ENCODE data around the gene ZNF91. TPM values are rescaled to one million over a fixed set of nuclear protein-coding genes. Genes with fewer than 3 reads are reported as not detected.
"Not testable (repeated sequence)": the region's sequence is repeated elsewhere in the genome, so short reads cannot be mapped to it uniquely, and the experiment has no call there.

The ZNF91 gene
- total and polyA plus RNA-seq, 4 donors: 2.9 to 25.9 (median 14.2) TPM

GRCh38 chr19:23345838-23346237 lies 49.4 kb downstream of the ZNF91 start (continued):
- no peak for TF ChIP-seq REST (IDR thresholded peaks at IDR 0.05)

GRCh38 chr19:23343434-23344010 lies 51.7 kb downstream of the ZNF91 start:
- H3K4me3 ChIP-seq (ENCODE audit: low read depth in 1 of 3, low read length in 3 of 3): peak overlapping the region in 2 of 3 donors; percentile 43 to 54
- 96% methylated on average over 5 of the region's 5 CpGs for WGBS
- H3K36me3 ChIP-seq (ENCODE audit: control insufficient read depth in 4 of 4, insufficient read depth in 3 of 4, low read depth in 1 of 4, low read length in 3 of 4): peaks cover 3 to 49% (median 30%) of the 10 kb centered on the region in 4 donors
- DNase-seq (ENCODE audit: low spot score): no peak
- H3K9ac ChIP-seq (ENCODE audit: low read depth in 1 of 2, low read length in 2 of 2): no peak overlapping the region
- no peak for TF ChIP-seq YY1 (IDR thresholded peaks at IDR 0.05)
- no peak for TF ChIP-seq EGR1 (IDR thresholded peaks at IDR 0.05; ENCODE audit: low read depth in 2 of 2)
- TF ChIP-seq NR2F2 (IDR thresholded peaks at IDR 0.05): no peak
- H3K27ac ChIP-seq (ENCODE audit: low read depth in 1 of 2, low read length in 2 of 2): no peak overlapping the region
- H3K4me1 ChIP-seq (ENCODE audit: control insufficient read depth in 4 of 4, insufficient read depth in 4 of 4, low read length in 3 of 4): no peaks in the 10 kb centered on the region
- H3K9me3 ChIP-seq (ENCODE audit: control insufficient read depth in 4 of 4, low read length in 3 of 4): peaks cover 36 to 85% (median 49%) of the 10 kb centered on the region in 4 donors
- no peaks in the 10 kb centered on the region for H3K27me3 ChIP-seq (ENCODE audit: control insufficient read depth in 4 of 4, insufficient read depth in 4 of 4, low read length in 3 of 4)

- H3K27ac ChIP-seq (ENCODE audit: low read depth in 1 of 2, low read length in 2 of 2): no peak overlapping the region
- H3K9me3 ChIP-seq (ENCODE audit: control insufficient read depth in 4 of 4, low read length in 3 of 4): peaks cover 11 to 46% (median 26%) of the 10 kb centered on the region in 4 donors
- no peak for TF ChIP-seq JUND (IDR thresholded peaks at IDR 0.05)
- no peaks in the 10 kb centered on the region for H3K27me3 ChIP-seq (ENCODE audit: control insufficient read depth in 4 of 4, insufficient read depth in 4 of 4, low read length in 3 of 4)
- peak overlapping the region in 2 of 3 donors; percentile 14 to 16 for H3K4me3 ChIP-seq (ENCODE audit: low read depth in 1 of 3, low read length in 3 of 3)
- H3K36me3 ChIP-seq (ENCODE audit: control insufficient read depth in 4 of 4, insufficient read depth in 3 of 4, low read depth in 1 of 4, low read length in 3 of 4): peaks cover 0 to 14% (median 8%) of the 10 kb centered on the region in 4 donors
- DNase-seq (ENCODE audit: low spot score): no peak
- no peak overlapping the region for H3K9ac ChIP-seq (ENCODE audit: low read depth in 1 of 2, low read length in 2 of 2)
- H3K4me1 ChIP-seq (ENCODE audit: control insufficient read depth in 4 of 4, insufficient read depth in 4 of 4, low read length in 3 of 4): no peaks in the 10 kb centered on the region
These were observed 67.1 kb downstream of the ZNF91 start for GRCh38 chr19:23328211-23328610.

- 85% methylated on average over 4 of the region's 4 CpGs for WGBS
- Histone ChIP-seq H3K4me3 (ENCODE audit: low read depth in 1 of 3, low read length in 3 of 3) (no peak overlapping the region), H3K4me1 (ENCODE audit: control insufficient read depth in 4 of 4, insufficient read depth in 4 of 4, low read length in 3 of 4) (no peaks in the 10 kb centered on the region), H3K27ac (ENCODE audit: low read depth in 1 of 2, low read length in 2 of 2) (no peak overlapping the region), H3K27me3 (ENCODE audit: control insufficient read depth in 4 of 4, insufficient read depth in 4 of 4, low read length in 3 of 4) (no peaks in the 10 kb centered on the region), H3K9me3 (ENCODE audit: control insufficient read depth in 4 of 4, low read length in 3 of 4) (peaks cover 1 to 15% (median 5%) of the 10 kb centered on the region in 4 donors), H3K36me3 (ENCODE audit: control insufficient read depth in 4 of 4, insufficient read depth in 3 of 4, low read depth in 1 of 4, low read length in 3 of 4) (peaks cover 0 to 2% (median 0%) of the 10 kb centered on the region in 4 donors), H3K9ac (ENCODE audit: low read depth in 1 of 2, low read length in 2 of 2) (no peak overlapping the region)
- no peak for DNase-seq (ENCODE audit: low spot score)
- no peak for TF ChIP-seq GABPA (IDR thresholded peaks at IDR 0.05 in 1 of 2, conservative IDR thresholded peaks at IDR 0.05 in 1 of 2)
- TF ChIP-seq YY1 (IDR thresholded peaks at IDR 0.05): no peak
- TF ChIP-seq EGR1 (IDR thresholded peaks at IDR 0.05; ENCODE audit: low read depth in 2 of 2): no peak
- TF ChIP-seq JUND (IDR thresholded peaks at IDR 0.05): no peak
- TF ChIP-seq ZBTB33 (IDR thresholded peaks at IDR 0.05): no peak
- no peak for TF ChIP-seq ATF3 (IDR thresholded peaks at IDR 0.05)
- no peak for TF ChIP-seq FOXA1 (IDR thresholded peaks at IDR 0.05)
These were observed 73.2 kb downstream of the ZNF91 start for GRCh38 chr19:23321953-23322549.

GRCh38 chr19:23321403-23321802 lies 73.9 kb downstream of the ZNF91 start:
- not testable (repeated sequence) for DNase-seq (ENCODE audit: low spot score); H3K4me3 ChIP-seq (ENCODE audit: low read depth in 1 of 3, low read length in 3 of 3); H3K4me1 ChIP-seq (ENCODE audit: control insufficient read depth in 4 of 4, insufficient read depth in 4 of 4, low read length in 3 of 4); H3K27me3 ChIP-seq (ENCODE audit: control insufficient read depth in 4 of 4, insufficient read depth in 4 of 4, low read length in 3 of 4); H3K27ac ChIP-seq (ENCODE audit: low read depth in 1 of 2, low read length in 2 of 2); H3K9ac ChIP-seq (ENCODE audit: low read depth in 1 of 2, low read length in 2 of 2); H3K36me3 ChIP-seq (ENCODE audit: control insufficient read depth in 4 of 4, insufficient read depth in 3 of 4, low read depth in 1 of 4, low read length in 3 of 4)
- H3K9me3 ChIP-seq (ENCODE audit: control insufficient read depth in 4 of 4, low read length in 3 of 4): peaks cover 1 to 14% (median 6%) of the 10 kb centered on the region in 4 donors

GRCh38 chr19:23319571-23319970 lies 75.7 kb downstream of the ZNF91 start:
- not testable (repeated sequence) for H3K27ac ChIP-seq (ENCODE audit: low read depth in 1 of 2, low read length in 2 of 2); H3K27me3 ChIP-seq (ENCODE audit: control insufficient read depth in 4 of 4, insufficient read depth in 4 of 4, low read length in 3 of 4); H3K4me1 ChIP-seq (ENCODE audit: control insufficient read depth in 4 of 4, insufficient read depth in 4 of 4, low read length in 3 of 4); H3K36me3 ChIP-seq (ENCODE audit: control insufficient read depth in 4 of 4, insufficient read depth in 3 of 4, low read depth in 1 of 4, low read length in 3 of 4); H3K4me3 ChIP-seq (ENCODE audit: low read depth in 1 of 3, low read length in 3 of 3); DNase-seq (ENCODE audit: low spot score); H3K9ac ChIP-seq (ENCODE audit: low read depth in 1 of 2, low read length in 2 of 2)
- peaks cover 1 to 16% (median 6%) of the 10 kb centered on the region in 4 donors for H3K9me3 ChIP-seq (ENCODE audit: control insufficient read depth in 4 of 4, low read length in 3 of 4)
- 92% methylated on average over 3 of the region's 3 CpGs for WGBS
